Peyer's patch (tissue), 4 donors: ENCODE data around the gene RWDD3. TPM values are rescaled to one million over a fixed set of nuclear protein-coding genes. Genes with fewer than 3 reads are reported as not detected.

Source experiments
- DNase-seq, 3 donors: peaks; one replicate each; pipeline ENCODE4 v3.0.0-alpha.2; 2017 to 2019
- H3K27ac ChIP-seq, 4 donors: fragments of 200-600 bp; sonication (generic); one replicate each; pipeline ENCODE4 v1.5.1; 2016 to 2019
- H3K27me3 ChIP-seq, 2 donors: fragments of 200-600 bp; sonication (generic); one replicate each; pipeline ENCODE4 v1.5.1; 2019
- H3K36me3 ChIP-seq, 3 donors: fragments of 200-600 bp; sonication (generic); one replicate each; pipeline ENCODE4 v1.5.1; 2016 to 2019
- H3K4me1 ChIP-seq, 4 donors: fragments of 200-600 bp; sonication (generic); one replicate each; pipeline ENCODE4 v1.5.1; 2016 to 2019
- H3K4me3 ChIP-seq, 4 donors: fragments of 200-600 bp; sonication (generic); 1 replicate in 3 of 4; 2 replicates in 1 of 4; pipeline ENCODE4 v1.5.1; 2016 to 2019; ENCODE audit warnings: mild to moderate bottlenecking in 1 of 4
- H3K9me3 ChIP-seq, 4 donors: fragments of 200-600 bp; sonication (generic); one replicate each; pipeline ENCODE4 v1.5.1; 2016 to 2019; ENCODE audit warnings: mild to moderate bottlenecking in 1 of 4
- CTCF ChIP-seq, 6 experiments: fragments of 450-650 bp in 4 of 6; fragments of 200-600 bp in 2 of 6; sonication (generic) in 1 of 6; IDR thresholded peaks; one replicate each; pipeline ENCODE4 v1.5.1; 2017 to 2019; ENCODE audit warnings: antibody characterized with exemption in 6 of 6, mild to moderate bottlenecking in 3 of 6, moderate library complexity in 1 of 6
- POLR2A ChIP-seq, 2 donors: fragments of 450-650 bp; IDR thresholded peaks; one replicate each; pipeline ENCODE4 v1.5.1; 2017; ENCODE audit warnings: antibody characterized with exemption in 2 of 2, mild to moderate bottlenecking in 2 of 2, moderate library complexity in 2 of 2
- total RNA-seq, 4 donors: library from RNA; depleted of rRNA; stranded (reverse); fragments of >200 nt; gene quantifications; one replicate each; pipeline ENCODE4 v1.1.0, GENCODE V29; 2016

RWDD3 gene
- total RNA-seq, 4 donors from 2014 or later = 6.7 to 25.6 (median 12.0) TPM

DNA sequence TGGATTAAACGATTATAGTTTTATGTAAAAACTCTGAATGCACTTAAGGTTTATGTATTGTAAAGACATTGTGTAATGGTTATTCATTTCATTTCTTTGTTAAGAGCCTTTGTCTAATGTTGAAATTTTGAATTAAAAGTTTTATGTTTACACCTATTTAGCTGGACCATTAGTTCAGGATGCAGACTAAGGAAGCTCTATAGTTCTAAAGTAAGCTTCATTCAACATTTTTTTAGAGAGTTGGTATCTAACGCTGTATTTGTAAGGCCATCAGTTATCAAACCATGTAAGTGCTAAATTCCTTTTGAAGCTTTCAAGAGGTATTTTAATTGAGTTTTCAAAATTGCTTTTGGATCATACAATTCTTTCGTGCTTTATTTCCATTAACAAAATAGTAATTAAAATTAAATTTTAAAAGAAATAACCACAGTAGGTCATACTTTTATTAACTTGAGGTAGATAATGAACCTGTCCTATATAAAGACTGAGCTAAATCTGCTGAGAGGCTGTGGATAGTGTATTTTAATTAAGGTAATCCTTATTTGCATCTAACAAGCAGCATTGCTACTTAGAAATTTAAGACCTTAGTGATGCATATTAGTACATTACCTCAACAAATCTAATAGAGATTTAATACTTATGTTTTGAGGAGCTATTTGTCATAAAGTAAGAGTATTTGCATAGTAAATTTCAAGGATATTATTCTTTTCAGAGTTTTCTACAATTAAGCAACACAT is 47.9 kb downstream of the RWDD3 start:
- H3K4me1 ChIP-seq = no peaks in the 10 kb centered on the region
- TF ChIP-seq POLR2A (IDR thresholded peaks at IDR 0.05) (no peak), CTCF (IDR thresholded peaks at IDR 0.05) (no peak)

GRCh38 chr1:95282518-95282895 is 48.5 kb downstream of the RWDD3 start:
- TF ChIP-seq CTCF (IDR thresholded peaks at IDR 0.05) = no peak
- no peak for TF ChIP-seq POLR2A (IDR thresholded peaks at IDR 0.05)
- Histone ChIP-seq H3K27ac (no peak overlapping the region), H3K9me3 (no peaks in the 10 kb centered on the region), H3K27me3 (no peaks in the 10 kb centered on the region), H3K4me3 (no peak overlapping the region), H3K4me1 (no peaks in the 10 kb centered on the region), H3K36me3 (no peaks in the 10 kb centered on the region)
- DNase-seq = no peak

More for the DNA sequence above, 47.9 kb downstream of the RWDD3 start:
- no peak for DNase-seq
- H3K36me3 ChIP-seq = no peaks in the 10 kb centered on the region
- no peaks in the 10 kb centered on the region for H3K27me3 ChIP-seq
- no peak overlapping the region for H3K4me3 ChIP-seq
- H3K9me3 ChIP-seq = no peaks in the 10 kb centered on the region
- H3K27ac ChIP-seq = no peak overlapping the region

DNA sequence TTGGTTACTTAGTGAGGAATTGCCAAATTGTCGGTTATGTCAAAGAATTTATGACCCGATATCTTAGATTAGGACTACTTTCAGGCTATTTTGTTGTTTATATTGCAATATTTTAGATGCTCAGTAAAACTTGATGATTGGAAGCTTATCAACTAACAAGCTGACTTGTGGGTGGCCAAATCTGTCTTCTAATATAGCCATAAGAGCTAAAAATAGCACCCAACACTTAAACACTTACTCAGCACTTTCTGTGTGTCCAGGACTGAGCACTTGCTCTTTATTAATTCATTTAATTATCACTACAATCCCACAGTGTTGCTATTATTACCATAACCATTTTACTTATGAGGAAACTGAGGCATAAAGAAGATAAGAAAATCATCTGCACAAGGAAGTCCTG is 50.4 kb downstream of the RWDD3 start:
- H3K27me3 ChIP-seq = no peaks in the 10 kb centered on the region
- no peak for DNase-seq
- no peak overlapping the region for H3K27ac ChIP-seq

GRCh38 chr1:95286479-95286878 is 52.5 kb downstream of the RWDD3 start:
- TF ChIP-seq CTCF (IDR thresholded peaks at IDR 0.05) = no peak
- TF ChIP-seq POLR2A (IDR thresholded peaks at IDR 0.05) = no peak
- no peaks in the 10 kb centered on the region for H3K9me3 ChIP-seq
- no peak overlapping the region for H3K27ac ChIP-seq
- H3K27me3 ChIP-seq = no peaks in the 10 kb centered on the region
- no peak for DNase-seq
- no peak overlapping the region for H3K4me3 ChIP-seq
- H3K4me1 ChIP-seq = no peaks in the 10 kb centered on the region
- H3K36me3 ChIP-seq = no peaks in the 10 kb centered on the region

More for the DNA sequence above, 50.4 kb downstream of the RWDD3 start:
- H3K4me1 ChIP-seq = no peaks in the 10 kb centered on the region
- no peaks in the 10 kb centered on the region for H3K36me3 ChIP-seq
- H3K9me3 ChIP-seq = no peaks in the 10 kb centered on the region
- no peak overlapping the region for H3K4me3 ChIP-seq
- no peak for TF ChIP-seq CTCF (IDR thresholded peaks at IDR 0.05)
- TF ChIP-seq POLR2A (IDR thresholded peaks at IDR 0.05) = no peak

DNA sequence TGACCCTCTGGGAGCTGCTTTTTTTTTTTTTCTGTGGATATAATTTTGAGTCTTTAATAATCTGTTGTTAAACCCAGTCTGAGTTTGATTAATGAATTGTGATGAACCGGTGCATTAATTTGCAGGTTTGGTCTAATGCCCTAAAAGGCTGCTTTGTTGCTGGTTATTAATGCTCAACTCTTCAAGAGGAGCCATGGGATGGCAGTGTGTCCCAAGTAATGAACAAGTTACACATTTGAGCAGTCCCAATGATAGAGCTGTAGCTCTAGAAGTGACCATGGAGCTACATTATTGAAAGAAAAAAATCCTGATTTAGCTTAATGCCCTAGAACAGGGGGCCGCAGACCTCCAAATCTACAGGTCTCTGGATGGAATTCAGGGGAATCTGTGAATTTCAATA is 53.1 kb downstream of the RWDD3 start:
- DNase-seq = no peak
- Histone ChIP-seq H3K27ac (no peak overlapping the region), H3K4me3 (no peak overlapping the region), H3K4me1 (no peaks in the 10 kb centered on the region), H3K27me3 (no peaks in the 10 kb centered on the region), H3K9me3 (no peaks in the 10 kb centered on the region), H3K36me3 (no peaks in the 10 kb centered on the region)
- TF ChIP-seq CTCF (IDR thresholded peaks at IDR 0.05) (no peak), POLR2A (IDR thresholded peaks at IDR 0.05) (no peak)
